ENCODE results near the gene WNT7B. TPM values are rescaled to one million over a fixed set of nuclear protein-coding genes. Genes with fewer than 3 reads are reported as not detected.

The WNT7B gene
- total RNA-seq, 1 experiment from 2014 or later, result 5.6 TPM

- H3K4me3 ChIP-seq, result no peak overlapping the region
- H3K9me3 ChIP-seq, result no peaks in the 10 kb centered on the region
These were observed 19.1 kb downstream of the WNT7B start for GRCh38 chr22:45957826-45958225.

DNA sequence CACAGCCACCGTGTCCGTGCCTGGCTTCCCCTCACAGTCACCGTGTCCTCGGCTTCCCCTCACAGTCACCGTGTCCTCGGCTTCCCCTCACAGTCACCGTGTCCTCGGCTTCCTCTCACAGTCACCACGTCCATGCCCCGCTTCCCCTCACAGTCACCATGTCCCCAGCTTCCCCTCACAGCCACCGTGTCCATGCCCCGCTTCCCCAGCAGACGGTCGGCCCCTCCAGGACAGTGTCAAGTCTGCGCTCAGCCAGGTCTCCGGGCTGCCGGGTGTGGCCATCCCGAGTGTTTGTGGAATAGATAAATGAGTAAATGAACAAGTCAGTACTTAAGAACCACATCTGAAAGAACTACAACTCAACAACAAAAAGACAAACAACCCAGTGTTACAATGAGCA, 23.8 kb downstream of the WNT7B start:
- no peaks in the 10 kb centered on the region for H3K36me3 ChIP-seq
- no peaks in the 10 kb centered on the region for H3K27me3 ChIP-seq
- DNase-seq, result no peak
- no peaks in the 10 kb centered on the region for H3K9me3 ChIP-seq
- H3K4me3 ChIP-seq, result no peak overlapping the region

More at GRCh38 chr22:45957826-45958225, 19.1 kb downstream of the WNT7B start:
- no peaks in the 10 kb centered on the region for H3K27me3 ChIP-seq
- no peaks in the 10 kb centered on the region for H3K36me3 ChIP-seq
- DNase-seq, result no peak

DNA sequence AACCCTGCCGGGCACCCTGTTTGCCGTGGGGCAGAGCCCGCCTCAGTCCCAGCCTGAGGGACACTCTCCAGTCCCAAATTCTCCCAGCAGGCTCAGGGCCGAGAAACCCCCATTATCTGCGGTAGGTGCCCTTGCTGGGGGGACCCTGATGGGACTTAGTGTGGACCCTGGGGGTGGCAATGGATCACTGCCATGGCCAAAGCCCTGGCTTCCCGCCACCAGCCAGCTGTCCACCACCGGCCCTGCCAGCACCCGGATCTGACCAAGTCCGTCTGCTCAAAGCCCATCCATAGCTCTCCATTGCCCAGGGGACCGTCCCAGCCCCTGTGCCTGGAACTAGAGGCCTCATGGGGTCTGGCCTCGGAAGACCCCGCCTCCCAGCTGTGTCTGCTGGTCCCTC, 24.4 kb downstream of the WNT7B start:
- Histone ChIP-seq H3K27me3 (no peaks in the 10 kb centered on the region), H3K36me3 (no peaks in the 10 kb centered on the region), H3K4me3 (no peak overlapping the region), H3K9me3 (no peaks in the 10 kb centered on the region)
- DNase-seq, result no peak

GRCh38 chr22:45952151-45952550, 24.8 kb downstream of the WNT7B start:
- H3K36me3 ChIP-seq, result no peaks in the 10 kb centered on the region
- DNase-seq, result no peak
- H3K4me3 ChIP-seq, result no peak overlapping the region
- H3K9me3 ChIP-seq, result no peaks in the 10 kb centered on the region
- H3K27me3 ChIP-seq, result no peaks in the 10 kb centered on the region

DNA sequence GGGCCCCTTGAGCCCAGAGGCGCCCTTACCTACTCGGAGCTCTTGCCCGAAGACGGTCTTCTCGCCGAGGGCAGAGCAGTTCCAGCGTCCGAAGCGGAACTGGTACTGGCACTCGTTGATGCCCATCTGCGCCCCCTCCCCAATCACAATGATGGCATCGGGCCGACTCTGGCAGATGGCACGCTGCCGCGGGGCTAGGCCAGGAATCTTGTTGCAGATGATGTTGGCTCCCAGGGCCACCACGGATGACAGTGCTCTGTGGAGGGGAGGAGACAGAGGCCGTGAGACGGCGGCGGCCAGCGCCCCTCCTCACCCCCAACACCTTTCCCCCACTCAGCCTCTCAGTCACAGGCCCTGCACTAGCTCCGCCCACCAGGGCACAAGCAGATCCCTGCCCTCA, 27.1 kb downstream of the WNT7B start:
- no peaks in the 10 kb centered on the region for H3K27me3 ChIP-seq
- H3K4me3 ChIP-seq, result no peak overlapping the region
- no peaks in the 10 kb centered on the region for H3K36me3 ChIP-seq
- H3K9me3 ChIP-seq, result no peaks in the 10 kb centered on the region
- no peak for DNase-seq

GRCh38 chr22:45949258-45949870, 27.6 kb downstream of the WNT7B start:
- Histone ChIP-seq H3K9me3 (no peaks in the 10 kb centered on the region), H3K4me3 (no peak overlapping the region), H3K36me3 (no peaks in the 10 kb centered on the region), H3K27me3 (no peaks in the 10 kb centered on the region)
- DNase-seq, result no peak

DNA sequence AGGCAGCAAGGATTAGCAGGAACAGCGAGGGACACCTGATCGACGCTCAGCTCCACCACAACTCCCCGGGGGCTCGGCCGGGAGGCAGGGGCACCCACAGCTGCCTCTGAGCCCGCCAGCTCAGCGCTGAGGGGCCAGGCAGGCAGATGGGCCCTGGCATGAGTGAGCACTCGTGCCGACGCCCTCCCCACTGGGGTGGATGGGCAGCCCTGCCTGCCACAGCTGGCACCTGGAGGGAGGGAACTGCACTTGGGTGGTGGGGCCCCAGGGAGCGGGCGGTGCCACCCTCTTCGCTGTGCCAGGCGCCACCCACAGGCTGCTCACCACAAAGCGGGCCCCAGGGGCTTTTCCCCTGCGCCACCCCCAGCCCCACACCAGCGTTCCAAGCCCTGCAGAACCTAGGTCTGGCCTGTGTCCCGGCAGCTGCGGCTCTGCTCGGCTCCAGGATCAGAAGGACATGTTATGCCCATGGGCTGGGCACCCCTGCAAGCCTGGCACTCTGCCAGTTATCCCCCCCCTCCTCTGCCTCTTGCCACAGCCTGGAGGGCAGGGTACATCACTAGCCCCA, 28.8 kb downstream of the WNT7B start:
- Histone ChIP-seq H3K36me3 (no peaks in the 10 kb centered on the region), H3K9me3 (no peaks in the 10 kb centered on the region), H3K4me3 (no peak overlapping the region), H3K27me3 (no peaks in the 10 kb centered on the region)
- no peak for DNase-seq

DNA sequence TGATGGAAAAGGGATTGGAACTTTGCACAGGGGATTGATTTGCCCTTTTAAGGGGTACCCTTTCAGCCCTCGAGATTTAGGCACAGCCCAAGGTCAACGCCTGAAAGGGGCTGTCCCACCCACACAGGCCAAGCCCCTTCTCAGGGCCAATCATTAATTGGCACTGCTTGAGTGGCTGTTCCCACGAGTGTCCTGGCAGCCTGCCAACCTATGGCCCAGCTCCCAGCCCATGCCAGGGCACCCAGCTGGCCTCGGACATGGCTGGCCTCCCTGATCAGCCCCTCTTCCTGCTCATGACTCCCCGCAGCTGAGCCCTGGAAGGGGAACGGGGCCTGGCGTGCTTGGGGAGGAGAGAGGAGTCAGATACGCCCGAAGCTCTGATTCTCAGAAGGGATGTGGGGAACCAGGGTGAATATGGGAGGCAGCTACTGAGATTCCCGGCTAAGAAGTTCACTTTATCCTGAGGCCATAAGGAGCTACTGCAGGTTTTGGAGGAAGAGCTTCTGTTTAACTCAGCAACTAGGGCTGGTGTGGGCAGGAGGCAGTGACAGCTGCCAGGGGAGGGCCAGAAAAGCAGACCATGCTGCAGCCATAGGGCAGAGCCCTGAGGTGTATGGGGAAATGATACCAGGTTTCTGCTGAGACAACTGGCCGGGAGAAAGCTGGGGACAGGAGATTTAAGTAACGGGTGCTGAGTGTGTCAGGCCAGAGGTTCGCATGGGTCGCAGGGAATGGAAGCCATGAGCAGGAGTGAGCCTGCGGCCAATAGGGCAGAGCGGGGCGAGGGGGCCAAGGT, 30.0 kb downstream of the WNT7B start:
- no peak for DNase-seq
- Histone ChIP-seq H3K9me3 (no peaks in the 10 kb centered on the region), H3K36me3 (no peaks in the 10 kb centered on the region), H3K27me3 (no peaks in the 10 kb centered on the region), H3K4me3 (no peak overlapping the region)

GRCh38 chr22:45945621-45946106, 31.3 kb downstream of the WNT7B start:
- no peak for DNase-seq
- Histone ChIP-seq H3K36me3 (no peaks in the 10 kb centered on the region), H3K9me3 (no peaks in the 10 kb centered on the region), H3K27me3 (no peaks in the 10 kb centered on the region), H3K4me3 (no peak overlapping the region)

- no peak overlapping the region for H3K4me3 ChIP-seq
- no peaks in the 10 kb centered on the region for H3K36me3 ChIP-seq
- no peaks in the 10 kb centered on the region for H3K9me3 ChIP-seq
- no peaks in the 10 kb centered on the region for H3K27me3 ChIP-seq
- no peak for DNase-seq
These were observed 34.0 kb downstream of the WNT7B start for GRCh38 chr22:45942787-45943493.

DNA sequence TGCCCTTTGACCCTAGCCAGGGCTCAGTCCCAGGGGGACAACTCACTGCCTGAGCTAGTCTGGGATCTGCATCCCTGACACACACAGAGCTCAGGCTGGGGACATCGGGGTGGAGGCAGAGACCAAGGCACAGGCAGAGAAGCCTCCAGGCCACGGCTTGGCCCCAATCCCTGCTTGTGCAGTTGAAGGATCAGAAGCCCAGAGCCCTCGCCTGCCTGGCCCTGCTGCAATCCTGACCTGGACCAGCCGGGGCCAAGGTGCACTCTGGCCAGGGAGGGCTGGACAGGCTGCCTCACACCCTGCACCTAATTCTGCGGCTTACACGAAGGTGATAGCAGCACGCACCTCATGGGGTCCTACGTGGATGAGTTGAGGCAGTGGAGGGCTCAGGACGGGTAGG, 34.6 kb downstream of the WNT7B start:
- H3K9me3 ChIP-seq, result no peaks in the 10 kb centered on the region
- H3K4me3 ChIP-seq, result no peak overlapping the region
- no peaks in the 10 kb centered on the region for H3K36me3 ChIP-seq
- no peaks in the 10 kb centered on the region for H3K27me3 ChIP-seq
- DNase-seq, result no peak

GRCh38 chr22:45938913-45939312, 38.0 kb downstream of the WNT7B start:
- H3K27me3 ChIP-seq, result no peaks in the 10 kb centered on the region
- H3K4me3 ChIP-seq, result no peak overlapping the region
- DNase-seq, result no peak
- no peaks in the 10 kb centered on the region for H3K9me3 ChIP-seq
- no peaks in the 10 kb centered on the region for H3K36me3 ChIP-seq

GRCh38 chr22:45937960-45938359, 39.0 kb downstream of the WNT7B start:
- no peak for DNase-seq
- no peaks in the 10 kb centered on the region for H3K36me3 ChIP-seq
- H3K9me3 ChIP-seq, result no peaks in the 10 kb centered on the region
- no peak overlapping the region for H3K4me3 ChIP-seq
- no peaks in the 10 kb centered on the region for H3K27me3 ChIP-seq

GRCh38 chr22:45935573-45935972, 41.4 kb downstream of the WNT7B start:
- H3K27me3 ChIP-seq, result no peaks in the 10 kb centered on the region

DNA sequence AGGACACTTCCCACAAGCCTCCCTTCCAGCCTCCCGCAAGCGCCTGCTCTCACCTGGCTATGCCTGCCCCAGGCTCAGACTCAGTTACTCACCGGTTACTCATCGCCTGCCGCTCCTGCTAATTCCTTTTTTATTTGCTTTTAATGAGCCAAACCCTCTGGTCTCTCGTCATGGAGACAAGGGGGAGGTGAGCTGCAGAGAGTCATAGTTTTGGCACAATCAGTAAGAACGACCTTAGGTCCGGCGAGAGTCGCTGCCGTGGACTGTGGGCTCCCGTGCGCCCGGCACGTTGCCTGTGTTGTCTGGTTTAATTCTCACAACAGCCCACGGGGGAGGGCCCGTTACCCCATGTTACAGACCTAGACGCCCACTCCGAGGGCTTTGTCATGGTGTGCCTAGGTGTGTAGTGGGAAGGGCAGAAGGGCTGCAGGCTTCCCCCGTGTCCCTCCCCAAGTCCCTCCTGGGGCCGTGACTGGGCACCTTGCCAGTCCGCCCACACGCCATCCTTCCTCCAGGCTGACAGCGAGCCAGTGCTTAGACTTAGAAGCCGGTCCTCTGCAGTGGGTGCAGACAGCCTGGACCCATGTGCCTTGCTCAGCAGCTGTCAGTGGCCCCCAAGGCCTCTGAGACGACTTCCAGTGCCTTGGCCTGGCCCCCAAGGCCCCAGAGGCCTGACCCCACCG, 42.2 kb downstream of the WNT7B start:
- Histone ChIP-seq H3K4me3 (no peak overlapping the region), H3K36me3 (no peaks in the 10 kb centered on the region; the same call in 1 of the 2 replicates), H3K9me3 (no peaks in the 10 kb centered on the region), H3K27me3 (no peaks in the 10 kb centered on the region)
- DNase-seq, result peak; percentile 90

More at GRCh38 chr22:45935573-45935972, 41.4 kb downstream of the WNT7B start:
- Histone ChIP-seq H3K9me3 (no peaks in the 10 kb centered on the region), H3K36me3 (no peaks in the 10 kb centered on the region; the same call in 1 of the 2 replicates), H3K4me3 (no peak overlapping the region)
- DNase-seq, result no peak

GRCh38 chr22:45934168-45934564, 42.8 kb downstream of the WNT7B start:
- no peaks in the 10 kb centered on the region for H3K9me3 ChIP-seq
- no peak overlapping the region for H3K4me3 ChIP-seq
- H3K27me3 ChIP-seq, result no peaks in the 10 kb centered on the region
- no peak for DNase-seq
- no peaks in the 10 kb centered on the region; the same call in 1 of the 2 replicates for H3K36me3 ChIP-seq
